Stimulated activated CD4-positive, alpha-beta T cell treated with anti-CD3 and anti-CD28 coated beads, TNF-alpha, amount 100 ng/mL, for 1 hour (primary cell): Measurements from ENCODE around the gene PVR.
"Not testable (repeated sequence)": the region's sequence is repeated elsewhere in the genome, so short reads cannot be mapped to it uniquely, and the experiment has no call there.

Source experiments
- DNase-seq, 3 donors: peaks; one replicate each; pipeline ENCODE4 v3.0.0-alpha.2; 2020; ENCODE audit warnings: low read depth in 3 of 3, low spot score in 1 of 3

Gene PVR

GRCh38 chr19:44617110-44617880 is 26.4 kb upstream of the PVR start:
- DNase-seq: no peak

GRCh38 chr19:44618640-44619357 is 24.9 kb upstream of the PVR start:
- DNase-seq: no peak

- no peak for DNase-seq
Observed at GRCh38 chr19:44620667-44621066, 23.0 kb upstream of the PVR start.

- no peak for DNase-seq
Observed at GRCh38 chr19:44621367-44621766, 22.3 kb upstream of the PVR start.

- DNase-seq: no peak
Observed at GRCh38 chr19:44623080-44623479, 20.6 kb upstream of the PVR start.

- DNase-seq: no peak
Observed at GRCh38 chr19:44623626-44624025, 20.1 kb upstream of the PVR start.

GRCh38 chr19:44624840-44625354 is 18.8 kb upstream of the PVR start:
- no peak for DNase-seq

- not testable (repeated sequence) for DNase-seq
Observed at GRCh38 chr19:44625637-44626036, 18.1 kb upstream of the PVR start.

- no peak for DNase-seq
Observed at GRCh38 chr19:44626048-44626624, 17.6 kb upstream of the PVR start.

GRCh38 chr19:44627631-44628030 is 16.1 kb upstream of the PVR start:
- no peak for DNase-seq

GRCh38 chr19:44628793-44629192 is 14.9 kb upstream of the PVR start:
- DNase-seq: no peak

GRCh38 chr19:44631611-44632010 is 12.1 kb upstream of the PVR start:
- DNase-seq: not testable (repeated sequence)

- not testable (repeated sequence) for DNase-seq
Observed at GRCh38 chr19:44634058-44634457, 9.7 kb upstream of the PVR start.

GRCh38 chr19:44634785-44635184 is 8.9 kb upstream of the PVR start:
- DNase-seq: no peak

GRCh38 chr19:44635581-44636438 is 7.9 kb upstream of the PVR start:
- no peak for DNase-seq

GRCh38 chr19:44636439-44637389 is 7.0 kb upstream of the PVR start:
- no peak for DNase-seq

- no peak for DNase-seq
Observed at GRCh38 chr19:44637390-44637764, 6.3 kb upstream of the PVR start.

GRCh38 chr19:44640518-44640917 is 3.2 kb upstream of the PVR start:
- no peak for DNase-seq

- DNase-seq: no peak
Observed at GRCh38 chr19:44641501-44642265, 2.0 kb upstream of the PVR start.
